ENCODE measurements around the gene SORCS2.

The SORCS2 gene

GRCh38 chr4:7540654-7541413 is 348.5 kb downstream of the SORCS2 start:
- no peak for DNase-seq

GRCh38 chr4:7541414-7541810 is 349.1 kb downstream of the SORCS2 start:
- DNase-seq = no peak

- no peak for DNase-seq
Observed at GRCh38 chr4:7542781-7543180, 350.4 kb downstream of the SORCS2 start.

GRCh38 chr4:7546152-7546808 is 353.9 kb downstream of the SORCS2 start:
- DNase-seq = no peak

- no peak for DNase-seq
Observed at GRCh38 chr4:7546809-7547367, 354.6 kb downstream of the SORCS2 start.

- no peak for DNase-seq
Observed at GRCh38 chr4:7547368-7548040, 355.2 kb downstream of the SORCS2 start.

GRCh38 chr4:7549866-7550265 is 357.5 kb downstream of the SORCS2 start:
- no peak for DNase-seq

- DNase-seq = no peak
Observed at GRCh38 chr4:7552466-7552865, 360.1 kb downstream of the SORCS2 start.

- no peak for DNase-seq
Observed at GRCh38 chr4:7553280-7553679, 360.9 kb downstream of the SORCS2 start.

- DNase-seq = no peak
Observed at GRCh38 chr4:7554905-7555304, 362.6 kb downstream of the SORCS2 start.

GRCh38 chr4:7556558-7556957 is 364.2 kb downstream of the SORCS2 start:
- no peak for DNase-seq

GRCh38 chr4:7557456-7557855 is 365.1 kb downstream of the SORCS2 start:
- DNase-seq = no peak

- DNase-seq = no peak
Observed at GRCh38 chr4:7558436-7558835, 366.1 kb downstream of the SORCS2 start.

GRCh38 chr4:7559316-7559715 is 367.0 kb downstream of the SORCS2 start:
- no peak for DNase-seq

- no peak for DNase-seq
Observed at GRCh38 chr4:7559741-7560395, 367.5 kb downstream of the SORCS2 start.

GRCh38 chr4:7561557-7561956 is 369.2 kb downstream of the SORCS2 start:
- DNase-seq = no peak

GRCh38 chr4:7564242-7564641 is 371.9 kb downstream of the SORCS2 start:
- no peak for DNase-seq

GRCh38 chr4:7565483-7565882 is 373.1 kb downstream of the SORCS2 start:
- DNase-seq = no peak

GRCh38 chr4:7569810-7570783 is 377.8 kb downstream of the SORCS2 start:
- no peak for DNase-seq

GRCh38 chr4:7571001-7571400 is 378.7 kb downstream of the SORCS2 start:
- no peak for DNase-seq

GRCh38 chr4:7571701-7572100 is 379.4 kb downstream of the SORCS2 start:
- DNase-seq = no peak

GRCh38 chr4:7572894-7573293 is 380.6 kb downstream of the SORCS2 start:
- DNase-seq = no peak

Measured in GDM1 (cell line).